GM18870 (cell line): ENCODE data around the gene WDR7.

Experiments used
- ATAC-seq: cut with Tn5 transposase; IDR thresholded peaks from one replicate; pipeline ENCODE4 v1.9.1; 2021; ENCODE audit warnings: moderate library complexity; ENCODE audit not compliant: unreplicated experiment

Gene WDR7

DNA sequence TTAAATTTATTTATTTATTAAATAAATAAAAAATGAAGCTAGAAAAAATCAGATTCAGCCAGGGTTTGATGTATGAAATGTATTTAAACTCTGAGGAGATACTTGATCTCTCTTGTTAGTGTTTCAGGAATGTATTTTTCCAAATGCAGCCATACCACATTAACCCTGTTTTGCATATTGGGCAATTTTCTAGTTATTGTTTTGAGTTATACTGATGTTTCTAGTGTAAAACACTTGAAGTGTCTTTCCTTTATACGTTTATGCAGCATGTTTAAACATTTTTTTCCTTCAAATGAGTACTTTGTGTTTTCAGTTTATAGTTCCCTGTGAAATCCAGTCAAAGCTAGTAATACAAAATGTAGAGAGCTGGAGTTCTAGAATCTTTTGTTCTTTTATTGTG is 69.9 kb downstream of the WDR7 start:
- no peak for ATAC-seq

GRCh38 chr18:56721491-56721890 is 70.3 kb downstream of the WDR7 start:
- ATAC-seq: no peak

- no peak for ATAC-seq
Observed at GRCh38 chr18:56722518-56722917, 71.4 kb downstream of the WDR7 start.

DNA sequence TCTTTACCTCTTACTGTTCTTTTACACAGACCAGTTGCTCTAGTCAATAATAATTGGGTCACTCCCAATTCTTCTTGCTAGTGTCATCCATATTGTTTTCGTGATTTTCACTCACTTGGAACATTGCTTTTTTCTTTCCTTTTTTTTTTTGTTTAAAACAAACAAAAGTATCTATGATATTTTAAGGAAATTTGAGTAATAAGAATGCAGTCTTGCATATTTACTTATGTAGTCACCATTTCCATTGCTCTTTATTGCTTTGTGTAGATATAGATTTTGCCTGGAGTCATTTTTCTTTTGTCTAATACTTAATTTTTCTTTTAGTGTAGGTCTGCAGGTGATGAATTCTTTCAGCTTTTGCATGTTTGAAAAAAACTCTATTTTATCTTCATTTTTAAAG is 71.9 kb downstream of the WDR7 start:
- ATAC-seq: no peak

DNA sequence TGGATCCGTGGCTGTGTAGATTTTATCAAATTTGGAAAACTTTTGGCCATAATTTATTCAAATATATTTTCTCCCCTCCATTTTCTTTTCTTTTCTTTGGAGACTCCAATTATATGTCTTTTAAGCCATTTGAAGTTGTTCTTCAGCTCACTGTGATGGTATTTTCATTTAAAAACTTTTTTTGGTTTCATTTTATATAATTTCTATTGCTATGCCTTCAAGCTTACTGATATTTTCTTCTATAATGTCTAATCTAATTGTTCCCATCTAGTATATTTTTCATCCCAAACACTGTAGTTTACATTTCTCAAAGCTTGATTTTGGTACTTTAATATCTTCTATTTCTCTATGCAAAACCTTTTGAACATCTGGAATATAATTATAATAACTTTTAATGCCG is 72.5 kb downstream of the WDR7 start:
- no peak for ATAC-seq

DNA sequence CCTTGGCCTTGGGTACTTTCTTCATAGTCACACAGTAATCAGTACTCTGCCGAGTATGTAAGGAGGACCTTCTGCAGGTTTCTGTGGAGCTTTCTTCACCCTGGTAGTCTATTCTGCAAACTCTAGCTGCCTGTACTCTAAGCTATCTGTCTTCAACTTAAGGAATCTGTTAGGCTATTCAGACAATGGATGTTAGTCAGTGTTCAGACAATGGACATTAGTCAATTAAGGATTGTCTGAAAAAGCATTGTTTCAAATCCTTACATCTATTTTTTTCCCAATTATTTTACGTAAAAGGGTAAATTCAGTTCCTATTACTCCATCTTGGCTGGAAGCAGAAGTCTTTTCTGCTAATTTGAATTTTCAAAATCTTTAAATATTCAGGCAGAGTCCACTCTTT is 75.7 kb downstream of the WDR7 start:
- ATAC-seq: no peak

DNA sequence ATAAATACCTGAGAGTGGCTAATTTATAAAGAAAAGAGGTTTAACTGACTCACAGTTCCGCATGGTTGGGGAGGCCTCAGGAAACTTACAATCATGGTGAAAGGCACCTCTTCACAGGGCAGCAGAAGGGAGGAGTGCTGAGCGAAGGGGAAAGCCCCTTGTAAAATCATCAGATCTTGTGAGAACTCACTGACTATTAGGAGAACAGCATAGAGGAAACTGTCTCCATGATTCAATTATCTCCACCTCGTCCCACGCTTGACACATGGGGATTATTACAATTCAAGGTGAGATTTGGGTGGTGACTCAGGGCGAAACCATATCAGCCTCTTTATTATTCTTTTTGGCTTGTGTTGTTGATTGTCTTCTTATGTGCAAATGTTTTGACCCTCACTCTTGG is 76.2 kb downstream of the WDR7 start:
- no peak for ATAC-seq

DNA sequence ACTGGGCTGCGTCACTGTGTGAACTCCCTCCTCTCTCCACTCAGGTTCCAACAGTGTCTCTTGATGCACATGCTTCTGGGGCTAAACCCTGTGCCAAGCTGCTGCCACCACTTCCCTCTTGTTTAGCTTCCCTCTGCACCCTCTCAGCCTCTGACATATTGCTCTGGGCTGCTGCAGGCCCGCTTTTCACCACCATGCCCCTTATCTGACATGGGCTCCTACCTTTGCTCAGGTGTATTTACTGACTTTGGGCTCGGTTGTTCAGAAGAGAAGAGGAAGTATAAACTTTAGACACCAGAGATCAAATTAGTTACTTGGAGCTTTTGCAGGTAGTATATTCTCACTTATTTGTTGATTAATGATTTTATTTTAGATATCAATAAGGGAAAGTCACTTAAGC is 77.6 kb downstream of the WDR7 start:
- ATAC-seq: no peak

- no peak for ATAC-seq
Observed at GRCh38 chr18:56738184-56738583, 87.0 kb downstream of the WDR7 start.

DNA sequence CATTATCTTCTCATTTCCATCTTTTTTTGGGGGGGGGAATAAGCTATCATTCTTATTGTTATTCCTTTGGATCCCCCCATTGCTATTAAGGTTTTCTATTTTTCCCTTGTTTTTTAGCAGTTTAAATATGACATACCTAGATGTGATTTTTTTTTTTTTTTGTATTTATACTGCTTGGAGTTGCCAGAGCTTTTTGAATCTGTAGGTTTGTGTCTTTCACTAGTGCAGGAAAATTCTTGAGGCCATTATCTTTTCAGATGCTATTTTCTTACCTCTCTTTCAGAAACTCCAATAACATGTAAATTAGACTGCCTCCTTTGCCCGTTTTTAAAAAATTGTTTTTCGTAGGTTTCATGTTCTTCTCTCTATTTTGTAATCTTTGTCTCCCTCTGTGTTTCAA is 88.6 kb downstream of the WDR7 start:
- no peak for ATAC-seq

- no peak for ATAC-seq
Observed at GRCh38 chr18:56740645-56741044, 89.5 kb downstream of the WDR7 start.

DNA sequence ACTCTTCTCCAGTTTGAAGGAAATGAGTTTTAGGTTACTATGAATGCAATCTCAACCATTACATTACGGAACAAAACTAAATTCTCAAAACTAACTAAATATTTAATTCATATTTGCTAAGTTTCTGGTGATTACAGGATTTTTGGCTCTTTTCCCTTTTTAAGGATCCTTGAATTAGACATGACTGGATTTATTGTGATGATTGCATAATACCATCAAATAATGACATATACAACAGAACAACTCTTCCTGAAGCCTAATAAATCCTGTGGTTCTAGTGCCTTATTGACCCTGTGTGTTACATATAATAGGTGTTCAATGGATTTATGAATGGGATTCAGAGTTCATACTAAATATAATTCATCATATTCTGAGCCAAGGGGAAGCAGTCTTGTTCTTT is 90.5 kb downstream of the WDR7 start:
- ATAC-seq: no peak

GRCh38 chr18:56743115-56743514 is 92.0 kb downstream of the WDR7 start:
- no peak for ATAC-seq

GRCh38 chr18:56747032-56747658 is 96.0 kb downstream of the WDR7 start:
- no peak for ATAC-seq

GRCh38 chr18:56747857-56748256 is 96.7 kb downstream of the WDR7 start:
- ATAC-seq: no peak

DNA sequence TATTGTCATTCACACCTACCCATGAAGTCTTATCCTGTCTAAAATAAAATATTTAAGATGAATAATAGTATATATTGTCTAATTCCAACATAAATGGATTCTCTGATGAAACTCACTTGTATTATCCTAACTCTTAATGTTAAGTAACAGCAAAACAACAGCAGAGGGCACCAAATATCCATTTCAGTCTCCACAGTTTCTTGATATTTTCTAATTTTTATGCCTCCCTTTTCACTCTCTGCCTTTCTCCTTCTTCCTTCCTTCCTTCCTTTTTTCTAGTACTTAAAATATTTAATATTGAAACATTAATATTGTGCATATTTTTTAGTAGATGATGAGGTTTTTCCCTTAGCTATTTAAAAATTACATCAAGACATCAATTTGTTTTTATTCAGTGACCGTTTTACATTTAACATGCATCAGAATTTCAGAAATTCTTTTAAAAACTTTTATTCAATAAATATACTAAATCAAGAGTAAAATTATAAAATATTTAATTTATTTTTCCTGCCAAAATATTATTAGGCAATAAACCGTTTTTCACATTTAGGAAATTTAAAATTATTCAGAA is 97.6 kb downstream of the WDR7 start:
- no peak for ATAC-seq

DNA sequence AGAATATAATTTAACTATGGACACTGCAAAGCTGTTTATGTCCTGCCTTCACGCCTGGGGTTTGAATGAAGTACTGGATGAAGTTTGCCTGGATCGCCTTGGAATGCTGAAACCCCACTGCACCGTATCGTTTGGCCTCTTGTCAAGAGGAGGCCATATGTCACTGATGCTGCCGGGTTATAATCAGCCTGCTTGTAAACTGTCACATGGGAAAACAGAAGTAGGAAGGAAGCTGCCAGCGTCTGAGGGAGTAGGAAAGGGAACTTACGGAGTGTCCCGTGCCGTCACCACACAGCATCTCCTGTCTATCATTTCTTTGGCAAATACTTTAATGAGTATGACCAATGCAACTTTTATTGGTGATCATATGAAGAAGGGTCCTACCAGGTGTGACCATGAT is 105.8 kb downstream of the WDR7 start:
- no peak for ATAC-seq

- no peak for ATAC-seq
Observed at GRCh38 chr18:56770097-56770496, 118.9 kb downstream of the WDR7 start.

- ATAC-seq: no peak
Observed at GRCh38 chr18:56770873-56771272, 119.7 kb downstream of the WDR7 start.

- no peak for ATAC-seq
Observed at GRCh38 chr18:56775701-56776100, 124.5 kb downstream of the WDR7 start.

DNA sequence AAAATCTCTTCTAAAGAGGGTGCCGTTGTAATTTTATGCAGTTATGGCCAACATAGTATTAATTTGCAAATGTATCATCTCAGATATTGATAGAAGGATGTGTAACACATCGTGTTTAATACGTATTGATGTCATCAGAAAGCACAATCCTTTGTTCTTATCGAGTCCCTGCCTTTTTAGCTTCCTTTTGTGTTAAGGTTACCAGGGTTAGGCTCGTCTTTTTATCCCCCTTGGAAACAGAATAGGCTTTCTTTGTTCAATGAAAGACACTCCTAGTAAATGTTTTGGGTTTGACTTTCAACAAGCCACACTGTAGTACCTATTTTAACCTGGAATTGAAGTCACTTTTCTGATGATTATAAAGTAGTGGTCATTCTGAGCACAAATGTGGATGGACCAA is 136.2 kb downstream of the WDR7 start:
- no peak for ATAC-seq

- no peak for ATAC-seq
Observed at GRCh38 chr18:56789004-56789888, 138.1 kb downstream of the WDR7 start.
